NCI-H146 (cell line): ENCODE measurements around the gene PRKAR1B.

Source experiments
- DNase-seq: peaks from one replicate; lab custom pipeline; 2025; lab: John Stamatoyannopoulos, UW

Gene PRKAR1B

GRCh38 chr7:572416-573268 is 154.4 kb downstream of the PRKAR1B start:
- DNase-seq = no peak

DNA sequence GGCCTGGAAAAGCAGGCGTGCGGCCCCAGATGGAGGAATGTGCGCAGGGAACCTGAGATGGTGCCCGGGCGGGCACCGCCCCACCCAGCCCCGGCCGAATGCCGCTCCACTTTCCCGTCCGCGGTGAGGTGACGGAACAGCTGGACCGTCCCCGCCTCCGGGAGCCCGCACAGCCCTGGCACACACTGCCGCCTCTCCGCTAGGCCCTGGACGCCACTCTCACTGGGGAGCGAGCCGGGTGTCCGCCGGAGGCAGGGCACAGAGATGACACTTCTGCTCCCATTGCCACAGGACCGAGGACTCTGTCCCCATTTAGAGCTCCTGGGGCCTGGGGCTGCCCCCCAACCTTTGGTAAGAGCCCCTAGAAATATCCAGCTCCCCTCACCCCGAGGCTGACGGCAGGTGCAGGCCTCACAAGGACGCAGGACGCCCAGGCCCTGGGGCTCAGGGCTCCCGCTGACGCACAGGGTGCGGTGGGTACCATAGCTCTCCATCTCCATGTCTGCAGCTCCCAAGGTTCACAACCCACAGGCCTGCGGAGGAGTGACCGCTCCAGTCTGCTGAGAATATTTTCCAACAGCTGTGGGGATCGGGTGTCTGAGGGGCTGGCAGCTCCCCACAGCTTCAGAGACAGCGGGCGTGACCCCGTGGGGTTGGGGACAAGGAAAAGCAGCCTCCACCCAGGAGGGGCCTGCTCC is 155.2 kb downstream of the PRKAR1B start:
- DNase-seq = no peak

DNA sequence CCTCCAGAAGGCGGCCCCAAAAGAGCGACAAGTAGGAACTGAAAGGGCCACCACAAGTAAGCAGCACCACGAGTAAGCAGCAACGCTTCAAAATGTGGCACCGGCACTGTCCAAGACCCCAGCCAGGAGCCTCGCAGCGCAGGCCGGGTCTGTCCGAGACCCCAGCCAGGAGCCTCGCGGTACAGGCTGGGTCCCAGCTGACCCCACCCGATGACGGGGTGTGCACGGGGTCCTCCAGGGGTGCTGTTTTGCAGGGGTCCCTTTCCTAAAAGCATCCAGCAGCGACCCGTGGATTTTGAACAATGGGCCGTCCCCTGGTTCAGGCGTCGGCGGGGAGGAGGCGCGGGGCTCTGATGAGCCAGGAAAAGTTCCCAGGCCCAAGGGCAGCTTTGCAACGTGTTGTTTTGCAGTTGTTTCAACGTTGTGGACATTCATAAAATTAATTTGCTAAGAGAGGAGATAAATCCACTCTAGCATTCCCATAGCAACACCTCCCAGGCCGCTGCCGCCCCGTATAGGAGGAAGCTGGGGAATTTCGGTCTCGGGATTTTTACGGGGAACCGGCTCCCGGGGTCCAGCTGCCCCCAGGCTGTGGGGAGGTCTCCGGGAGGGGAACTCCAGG is 155.9 kb downstream of the PRKAR1B start:
- DNase-seq = no peak

- DNase-seq = no peak
Observed at GRCh38 chr7:570801-571070, 156.3 kb downstream of the PRKAR1B start.

- DNase-seq = no peak
Observed at GRCh38 chr7:569996-570800, 156.9 kb downstream of the PRKAR1B start.

DNA sequence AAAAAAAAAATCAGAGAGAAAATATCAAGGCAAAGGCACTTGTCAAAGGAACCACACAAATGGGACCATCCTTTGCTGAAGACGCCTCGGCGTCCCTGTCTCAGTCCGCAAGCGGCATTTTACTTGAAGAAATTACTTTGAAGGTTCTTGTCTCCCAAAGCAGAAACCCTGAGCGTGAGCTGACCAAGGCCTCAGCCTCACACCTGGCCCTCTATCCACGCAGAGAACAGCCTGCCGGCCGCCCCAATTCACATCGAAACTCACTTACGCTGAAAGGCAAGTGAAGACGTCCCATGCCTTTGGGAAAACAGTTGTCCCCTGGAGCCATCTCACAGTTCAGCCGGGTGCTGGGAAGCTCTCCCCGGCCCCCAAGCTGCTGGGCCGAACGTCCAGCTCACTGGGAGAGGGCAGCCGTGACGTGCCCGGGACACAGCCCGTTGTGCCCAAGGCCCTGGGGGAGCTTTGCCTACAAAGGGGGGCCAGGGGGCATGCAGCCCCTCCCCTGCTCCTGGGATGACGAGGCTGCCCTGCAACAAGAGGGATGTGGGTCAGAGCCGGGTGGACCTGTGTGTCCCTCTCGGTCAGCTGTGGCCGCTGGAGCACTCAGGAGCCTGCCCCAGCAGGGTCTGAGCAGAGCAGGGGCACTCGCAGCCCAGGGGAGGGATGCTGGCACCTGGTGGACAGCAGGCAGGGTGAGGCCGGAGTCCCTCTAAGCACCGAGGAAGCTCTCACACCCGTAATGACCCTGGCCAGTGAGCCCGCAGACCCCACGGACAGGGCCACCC is 157.8 kb downstream of the PRKAR1B start:
- no peak for DNase-seq

- no peak for DNase-seq
Observed at GRCh38 chr7:568031-568951, 158.8 kb downstream of the PRKAR1B start.

GRCh38 chr7:567305-567883 is 159.7 kb downstream of the PRKAR1B start:
- DNase-seq = no peak

DNA sequence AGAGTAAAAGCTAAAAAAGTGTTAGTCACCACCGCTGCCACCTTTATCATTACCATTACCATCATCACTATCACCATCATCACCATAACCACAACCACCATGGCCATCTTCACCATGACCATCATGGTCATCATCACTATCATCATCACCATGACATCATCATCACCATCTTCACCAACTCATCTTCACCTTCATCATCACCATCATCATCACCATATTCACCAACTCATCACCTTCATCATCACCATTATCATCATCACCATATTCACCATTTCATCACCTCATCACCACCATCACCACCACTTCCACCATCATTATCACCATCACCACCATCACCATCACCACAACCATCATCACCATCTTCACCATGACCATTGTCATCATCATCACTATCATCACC is 161.0 kb downstream of the PRKAR1B start:
- no peak for DNase-seq

GRCh38 chr7:564176-564865 is 162.8 kb downstream of the PRKAR1B start:
- DNase-seq = no peak

DNA sequence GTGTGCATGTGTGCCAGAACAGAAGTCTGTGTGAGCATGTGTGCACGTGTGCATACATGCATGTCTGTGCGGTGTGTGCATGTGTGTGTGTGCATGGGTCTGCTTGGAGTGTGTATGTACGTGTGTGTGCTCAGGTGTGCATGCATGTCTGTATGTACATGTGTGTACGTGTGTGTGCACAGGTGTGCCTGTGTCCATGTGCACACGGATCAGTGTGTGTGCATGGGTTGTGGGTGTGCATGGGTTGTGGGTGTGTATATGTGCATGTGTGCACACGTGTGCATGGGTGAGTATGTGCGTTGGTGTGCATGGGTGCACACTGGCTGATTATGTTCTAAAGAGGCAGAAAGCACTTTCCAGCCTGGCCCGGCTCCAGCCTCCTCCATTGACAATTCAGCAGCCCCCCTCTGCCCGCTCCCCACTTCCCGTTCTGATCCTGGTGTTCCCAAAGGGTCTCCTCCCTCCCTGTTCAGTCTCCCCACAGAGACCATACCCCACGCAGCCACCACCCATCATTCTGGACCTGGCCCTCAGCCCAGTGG is 163.4 kb downstream of the PRKAR1B start:
- DNase-seq = no peak

GRCh38 chr7:562789-563628 is 164.1 kb downstream of the PRKAR1B start:
- no peak for DNase-seq

GRCh38 chr7:562374-562675 is 164.8 kb downstream of the PRKAR1B start:
- no peak for DNase-seq

DNA sequence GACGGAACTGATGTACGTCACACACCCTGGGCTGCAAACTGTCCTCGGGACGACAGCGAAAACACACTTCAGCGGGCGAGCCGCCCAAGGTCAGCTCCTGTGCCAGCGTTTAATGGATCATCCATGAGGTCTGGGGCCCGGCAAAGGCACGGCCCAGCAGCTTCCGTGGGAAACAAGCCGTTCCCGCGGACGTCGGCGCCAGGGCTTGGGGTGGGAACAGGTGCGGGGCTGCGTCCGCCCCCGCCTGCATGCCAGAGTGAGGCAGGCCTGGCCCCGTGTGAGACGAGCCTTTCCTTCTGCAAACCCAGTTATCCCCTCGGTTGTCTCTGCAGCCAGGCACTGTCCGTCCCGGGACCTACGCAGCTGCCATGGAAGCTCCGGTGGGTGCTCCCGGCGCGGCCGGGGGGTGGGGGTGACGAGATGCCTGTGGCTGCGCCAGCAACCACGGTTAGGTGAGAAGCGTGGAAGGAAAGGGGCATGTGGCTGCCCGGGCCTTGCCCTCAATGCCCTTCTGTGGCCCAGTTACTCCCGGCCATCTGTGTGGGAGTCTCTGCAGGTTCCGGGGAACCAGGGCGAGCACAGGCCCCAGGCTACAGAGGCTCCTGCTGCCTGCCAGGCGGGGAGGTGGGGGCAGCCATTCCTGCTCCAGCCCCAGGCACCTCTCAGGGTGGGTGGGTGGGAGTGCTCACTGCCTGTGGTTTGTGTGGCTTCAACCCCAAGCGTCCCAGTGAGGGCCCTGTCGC is 165.3 kb downstream of the PRKAR1B start:
- DNase-seq = no peak

DNA sequence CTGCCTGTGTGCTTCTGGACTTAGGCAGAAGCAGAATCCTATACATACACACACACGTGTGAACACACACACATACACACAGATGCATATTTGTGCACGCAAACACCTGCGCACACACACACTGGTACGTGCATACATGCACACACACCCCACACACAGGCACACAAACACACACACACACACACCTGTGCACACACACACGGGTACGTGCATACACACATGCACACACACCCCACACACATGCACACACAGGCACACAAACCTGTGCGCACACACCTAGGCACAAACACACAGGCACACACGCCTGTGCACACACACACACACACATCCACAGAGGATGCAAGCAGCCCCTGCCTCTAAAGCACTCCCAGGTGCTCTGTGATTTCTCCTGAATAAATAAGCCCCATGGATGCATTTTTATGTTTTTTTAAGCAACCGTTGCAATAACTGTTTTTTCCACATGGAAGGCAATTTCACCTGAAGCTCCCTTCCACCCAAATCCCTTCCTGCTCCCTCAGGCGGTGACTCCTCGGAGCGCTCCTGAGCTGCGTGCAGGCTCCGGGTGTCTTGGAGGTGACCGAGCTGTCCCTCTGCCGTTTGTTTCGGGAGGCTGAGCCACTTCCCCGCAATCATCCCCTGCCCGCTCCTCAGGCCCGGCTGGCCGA is 166.0 kb downstream of the PRKAR1B start:
- no peak for DNase-seq

GRCh38 chr7:559396-559705 is 167.7 kb downstream of the PRKAR1B start:
- no peak for DNase-seq

DNA sequence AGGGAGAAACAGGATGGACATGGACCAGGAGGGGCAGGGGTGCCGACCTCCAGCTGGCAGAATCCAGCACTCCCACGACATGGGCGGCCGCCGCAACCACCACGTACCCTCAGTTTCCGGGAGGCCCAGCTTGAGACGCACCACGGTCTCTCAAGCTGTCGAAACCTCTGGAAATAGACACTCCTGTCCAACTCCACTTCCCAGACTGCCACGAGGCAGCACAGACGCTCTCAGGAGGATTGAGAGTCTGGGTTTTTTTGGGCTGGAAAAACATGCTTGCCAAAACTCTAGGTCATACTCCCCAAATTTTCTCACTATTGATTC is 169.6 kb downstream of the PRKAR1B start:
- no peak for DNase-seq
